NK-92 (cell line): Measurements from ENCODE around the gene SRXN1.
"Not testable (repeated sequence)": the region's sequence is repeated elsewhere in the genome, so short reads cannot be mapped to it uniquely, and the experiment has no call there.

Experiments used
- DNase-seq: peaks from one replicate; lab custom pipeline; 2025; ENCODE audit not compliant: unreplicated experiment; lab: John Stamatoyannopoulos, UW

SRXN1 gene

DNA sequence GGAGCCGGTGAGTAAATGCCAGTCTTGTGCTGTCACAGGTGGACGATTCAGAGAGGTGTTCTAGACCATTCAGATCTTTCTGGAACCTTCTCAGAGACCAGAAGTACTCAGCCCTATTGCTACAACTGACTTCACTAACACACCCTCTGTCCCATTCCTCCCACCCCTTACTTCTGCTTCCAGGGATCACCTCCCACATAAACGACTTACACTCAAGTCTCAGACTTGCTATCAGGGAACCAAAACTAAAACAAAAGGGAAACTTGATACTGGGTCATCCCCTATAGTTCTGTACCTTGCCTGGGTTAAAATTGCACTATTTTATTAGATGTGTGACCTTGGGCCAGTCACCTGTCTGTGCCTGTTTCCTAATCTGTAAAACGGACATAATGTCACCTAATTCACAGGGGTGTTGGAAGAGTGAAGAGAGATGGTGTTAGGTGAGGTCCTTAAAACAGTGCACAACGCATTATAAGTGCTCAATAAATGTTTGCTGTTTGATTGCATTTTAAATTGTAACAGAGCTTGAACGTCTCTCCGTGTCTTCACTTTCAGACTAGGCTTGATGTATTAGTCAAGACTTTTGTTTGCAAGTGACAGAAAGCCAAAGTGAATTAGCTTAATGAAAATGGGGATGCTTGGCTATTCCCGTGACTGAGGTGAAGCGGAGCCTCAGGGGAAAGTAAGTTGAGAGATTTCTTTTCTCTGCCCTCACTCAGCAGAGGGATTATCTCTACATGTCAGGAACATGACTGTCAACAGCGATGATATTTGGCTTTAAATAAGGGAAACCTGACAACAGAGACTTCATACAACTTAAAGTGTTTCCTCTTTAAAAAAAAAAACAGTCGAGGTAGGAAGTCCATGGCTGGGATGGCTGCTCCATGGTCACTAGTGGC lies 3.0 kb upstream of the SRXN1 start:
- no peak for DNase-seq

DNA sequence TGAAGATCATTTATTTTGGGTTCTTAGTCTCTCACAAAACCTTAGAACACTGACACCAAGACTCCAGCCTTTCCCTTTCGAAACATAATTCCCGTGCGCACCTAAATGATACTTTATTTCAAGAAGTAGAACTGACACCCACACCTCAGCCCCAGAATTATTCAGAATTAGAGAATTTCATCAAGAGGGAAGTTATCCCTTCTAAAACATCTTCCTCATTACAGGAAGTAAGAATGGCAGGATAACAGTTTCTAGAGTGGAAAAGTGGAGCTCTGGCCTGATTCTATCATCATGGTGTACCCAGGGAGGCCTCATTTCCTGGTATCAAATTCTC lies 1.4 kb upstream of the SRXN1 start:
- DNase-seq = no peak

DNA sequence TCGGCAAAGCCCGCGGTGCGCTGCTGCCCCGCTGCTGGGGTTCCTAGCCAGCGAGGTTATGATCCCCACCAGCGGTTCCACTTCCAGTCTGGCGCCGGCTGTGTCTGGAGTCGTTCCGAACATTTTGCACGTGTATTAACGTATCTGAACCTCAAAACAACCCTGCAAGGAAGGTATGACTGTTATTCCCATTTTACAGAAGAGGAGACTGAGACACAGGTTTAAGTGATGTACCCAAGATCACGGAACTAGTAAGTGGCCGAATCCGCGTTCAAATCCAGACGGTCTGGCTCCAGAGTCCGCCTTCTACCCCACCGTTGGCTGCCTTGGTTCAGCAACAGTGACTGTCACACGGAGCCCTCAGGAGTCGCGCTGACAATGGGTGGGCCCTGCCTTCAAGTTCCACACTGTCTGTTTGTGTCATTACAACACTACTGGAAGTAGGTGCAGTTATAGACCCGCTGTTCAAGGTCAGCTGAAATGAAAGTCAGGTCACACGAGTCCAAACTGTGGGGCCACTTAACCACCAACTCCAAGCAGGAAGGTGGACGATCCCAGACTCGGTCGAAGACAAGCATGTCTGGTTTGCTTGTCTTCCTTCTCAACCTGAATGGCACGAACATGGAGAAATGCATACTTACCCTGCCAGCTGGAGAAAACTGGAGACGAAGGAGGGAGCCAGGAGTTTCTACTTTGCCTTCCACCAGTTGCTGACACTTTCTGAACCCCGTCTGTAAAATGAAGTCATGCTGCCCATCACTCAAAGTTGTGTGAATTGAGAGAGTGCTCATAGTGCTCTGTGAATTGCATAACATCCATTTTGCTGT lies 803 bp upstream of the SRXN1 start:
- DNase-seq = no peak

DNA sequence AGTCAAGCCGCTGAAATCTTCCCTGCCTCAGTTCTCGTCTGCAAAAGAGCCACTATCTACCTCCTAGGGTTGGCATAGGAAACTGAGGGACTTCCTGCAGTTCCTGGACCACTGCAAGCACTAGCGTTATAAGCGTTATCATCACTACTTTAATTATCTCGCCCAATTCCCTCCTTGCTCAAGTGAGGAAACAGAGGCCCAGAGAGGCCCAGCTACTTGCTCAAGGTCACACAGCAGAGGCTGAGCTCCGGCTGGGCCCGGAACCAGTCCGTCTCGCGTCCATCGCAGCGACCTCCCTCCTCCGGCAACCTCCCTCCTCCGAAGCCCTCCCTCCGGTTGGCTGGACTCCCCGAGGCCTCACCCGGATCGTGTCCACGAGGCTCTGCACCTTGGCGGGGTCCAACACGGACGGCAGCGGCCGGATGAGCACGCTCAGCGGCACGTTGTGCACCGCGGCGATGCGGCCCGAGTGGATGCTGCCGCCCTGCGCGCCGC lies 338 bp downstream of the SRXN1 start:
- DNase-seq = no peak

DNA sequence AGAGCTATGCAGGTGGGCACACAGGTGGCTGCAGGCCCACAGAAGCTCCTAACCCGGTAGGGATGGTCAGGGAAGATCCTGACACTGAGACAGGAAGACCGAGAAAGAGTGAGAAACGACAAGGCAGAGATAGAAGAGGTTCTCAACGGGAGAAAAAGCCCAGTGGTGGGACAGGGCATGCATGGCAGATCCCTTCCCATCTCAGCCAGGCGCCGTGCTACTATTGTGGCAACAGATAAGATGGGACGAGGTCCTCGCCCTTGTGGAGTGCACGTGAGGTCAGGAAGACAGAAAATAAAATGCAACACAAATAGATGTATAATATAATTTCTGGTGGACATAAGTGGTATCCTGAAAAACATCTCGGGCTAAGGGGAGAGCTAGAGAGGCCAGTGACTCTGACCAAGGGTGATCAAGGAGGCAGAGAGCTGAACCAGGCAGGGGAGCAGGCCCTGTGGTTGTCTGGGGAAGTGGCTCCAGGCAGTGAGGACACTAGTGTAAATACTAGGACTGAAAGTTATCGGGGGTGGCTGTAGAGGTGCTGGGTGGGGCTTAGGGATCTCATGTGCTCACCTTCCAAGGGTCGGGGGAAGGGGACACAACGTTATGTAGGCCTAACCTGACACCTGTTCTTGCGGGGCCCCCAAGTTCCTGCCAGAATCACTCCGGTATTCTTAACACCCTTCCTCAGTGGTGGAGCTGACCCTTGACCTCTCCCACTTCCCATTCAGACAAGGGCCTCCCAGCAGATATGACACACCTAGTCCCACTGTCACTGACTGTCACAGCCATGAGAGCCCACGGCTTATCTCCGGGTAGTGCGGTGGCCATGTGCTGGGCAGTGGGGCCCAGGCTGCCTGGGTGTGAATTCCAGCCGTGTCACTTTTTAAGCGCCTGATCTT lies 1.0 kb downstream of the SRXN1 start:
- DNase-seq = no peak

DNA sequence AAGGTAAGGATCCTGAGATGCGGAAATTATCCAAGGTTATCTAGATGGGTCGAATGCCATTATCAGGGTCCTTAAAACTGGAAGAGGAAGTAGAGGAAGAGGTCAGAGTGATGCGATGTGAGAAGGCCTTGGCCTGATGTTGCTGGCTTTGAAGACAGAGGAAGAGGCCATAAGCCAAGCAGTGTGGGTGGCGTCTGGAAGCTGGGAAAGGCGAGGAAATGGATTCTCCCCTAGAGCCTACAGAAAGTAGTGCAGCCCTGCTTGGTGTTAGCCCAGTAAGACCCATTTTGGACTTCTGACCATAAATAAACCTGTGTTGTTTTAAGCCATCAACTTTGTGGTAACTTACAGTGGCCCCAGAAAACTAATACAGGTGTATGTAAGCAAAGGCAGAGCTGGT lies 2.0 kb downstream of the SRXN1 start:
- no peak for DNase-seq

DNA sequence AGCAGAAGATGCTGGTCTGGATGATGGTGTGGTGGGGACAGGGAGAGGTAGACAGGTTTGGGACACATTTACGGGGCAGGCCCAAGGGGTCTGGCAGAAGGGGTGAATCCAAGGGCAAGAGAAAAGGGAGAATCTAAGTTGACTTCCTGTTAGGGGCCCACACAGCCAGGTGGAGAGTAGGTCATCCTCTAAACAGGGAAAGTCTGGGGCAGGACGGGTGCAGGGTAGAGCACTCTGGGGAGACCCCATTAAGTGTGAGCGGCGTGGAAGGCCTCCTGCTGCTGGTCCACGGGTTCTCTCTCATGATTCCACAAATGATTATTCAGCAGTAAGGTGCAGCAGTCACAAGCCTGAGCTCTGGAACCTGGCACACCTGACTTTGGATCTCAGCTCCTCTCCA lies 2.7 kb downstream of the SRXN1 start:
- no peak for DNase-seq

DNA sequence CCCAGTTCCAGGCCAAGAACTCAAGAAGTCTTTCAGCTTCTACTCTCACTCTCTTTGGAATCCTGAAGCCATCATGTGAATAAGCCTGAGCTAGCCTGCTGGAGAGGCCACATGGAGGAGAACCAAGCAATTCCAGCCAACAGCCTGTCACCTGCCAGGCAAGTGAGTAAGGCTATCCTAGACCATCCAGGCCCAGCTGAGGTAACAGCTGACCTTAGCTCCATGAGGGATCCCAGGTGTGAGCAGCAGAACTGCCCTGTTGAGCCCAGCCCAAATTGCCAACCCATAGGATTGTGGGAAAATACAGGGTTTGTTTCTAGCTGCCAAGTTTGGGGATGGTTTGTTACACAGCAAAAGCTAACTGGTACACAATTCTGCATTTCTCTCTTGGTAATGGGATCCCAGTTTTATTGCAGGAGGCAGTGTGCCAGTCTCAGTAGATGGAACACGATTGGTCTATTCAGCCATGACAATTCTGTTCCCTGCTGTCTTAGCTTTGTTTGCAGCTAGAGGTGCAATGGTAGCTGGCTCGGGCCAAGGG lies 5.5 kb downstream of the SRXN1 start:
- DNase-seq = no peak

DNA sequence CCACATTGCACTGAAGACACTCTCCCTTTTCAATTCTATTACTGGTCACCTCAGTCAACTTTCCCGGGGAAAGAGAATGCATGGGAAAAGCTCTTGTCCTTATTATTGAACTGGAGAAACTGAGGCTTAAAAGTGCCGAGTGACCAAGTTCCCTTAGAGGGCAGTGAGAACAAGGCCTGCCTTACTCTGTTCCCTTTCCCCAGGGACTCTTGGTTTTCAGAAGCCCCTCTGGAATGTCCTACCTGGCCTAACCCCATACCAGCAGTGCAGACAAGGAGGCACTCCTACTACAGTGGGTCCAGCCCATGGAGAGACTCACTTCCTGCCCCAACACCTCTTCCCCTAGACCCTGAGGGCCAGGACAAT lies 6.1 kb downstream of the SRXN1 start:
- DNase-seq = no peak

DNA sequence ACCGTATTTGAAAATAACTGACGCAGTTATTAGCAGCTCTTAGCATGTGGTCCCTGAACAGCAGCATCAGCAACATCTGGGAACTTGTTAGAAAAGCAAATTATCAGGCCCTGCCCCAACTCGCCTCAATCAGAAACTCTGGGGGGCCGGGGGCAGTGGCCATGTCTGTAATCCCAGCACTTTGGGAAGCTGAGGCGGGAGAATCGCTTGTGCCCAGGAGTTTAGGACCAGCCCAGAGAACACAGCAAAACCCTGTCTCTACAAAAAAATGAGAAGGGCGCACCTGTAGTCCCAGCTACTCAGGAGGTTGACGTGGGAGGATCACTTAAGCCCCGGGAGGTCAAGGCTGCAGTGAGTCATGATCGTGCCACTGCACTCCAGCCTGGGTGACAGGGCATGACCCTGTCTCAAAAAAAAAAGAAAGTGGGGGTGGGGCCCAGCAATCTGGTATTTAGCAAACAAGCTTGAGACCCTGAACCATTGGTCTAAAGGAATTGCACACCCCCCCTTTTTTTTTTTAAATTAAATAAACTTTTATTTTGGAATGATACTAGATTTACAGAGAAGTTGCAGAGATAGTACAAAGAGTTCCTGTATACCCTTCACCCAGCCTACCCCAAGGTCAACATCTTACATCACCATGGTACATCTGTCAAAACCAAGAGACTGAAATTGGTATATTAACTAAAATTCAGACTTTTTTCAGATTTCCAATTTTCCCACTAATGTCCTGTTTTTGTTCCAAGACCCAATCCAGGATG lies 6.7 kb downstream of the SRXN1 start:
- no peak for DNase-seq

DNA sequence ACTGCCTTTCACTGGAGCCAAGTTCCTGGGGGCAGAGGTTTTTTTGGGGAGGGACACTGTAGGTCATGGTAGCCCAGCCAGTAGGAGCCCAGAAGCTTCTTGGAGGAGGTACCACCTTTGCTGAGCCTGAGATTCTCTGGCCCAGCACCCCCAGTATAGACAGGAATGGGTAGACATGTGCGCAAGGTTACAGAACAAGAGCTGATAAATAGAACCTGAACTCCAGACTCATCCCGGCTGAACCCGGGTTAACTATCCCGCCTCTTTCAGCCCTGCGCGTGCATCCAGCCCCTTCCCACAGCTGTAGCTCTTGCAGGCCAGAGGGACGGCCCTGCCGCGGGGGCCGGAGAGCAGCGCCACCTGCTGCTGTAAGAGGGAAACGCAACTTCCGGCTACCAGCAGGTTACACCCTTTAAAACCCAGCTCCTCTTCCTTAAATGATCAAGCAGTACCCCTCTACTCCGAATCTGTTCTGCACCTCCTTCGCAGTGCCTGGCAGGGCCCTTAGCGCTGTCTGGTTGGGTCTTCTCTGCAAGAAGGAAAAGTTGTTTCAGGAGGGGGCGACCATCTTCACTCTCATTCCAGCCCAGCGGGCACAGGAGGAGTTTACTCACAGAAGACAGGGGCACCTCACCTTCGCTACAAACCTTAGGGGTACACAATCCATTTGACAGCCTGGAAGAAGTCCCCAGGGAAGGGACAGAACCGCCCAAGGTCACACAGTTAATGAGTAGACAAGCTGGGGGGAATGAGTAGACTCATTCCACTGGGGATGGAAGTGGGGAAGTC lies 7.5 kb downstream of the SRXN1 start:
- DNase-seq = no peak

DNA sequence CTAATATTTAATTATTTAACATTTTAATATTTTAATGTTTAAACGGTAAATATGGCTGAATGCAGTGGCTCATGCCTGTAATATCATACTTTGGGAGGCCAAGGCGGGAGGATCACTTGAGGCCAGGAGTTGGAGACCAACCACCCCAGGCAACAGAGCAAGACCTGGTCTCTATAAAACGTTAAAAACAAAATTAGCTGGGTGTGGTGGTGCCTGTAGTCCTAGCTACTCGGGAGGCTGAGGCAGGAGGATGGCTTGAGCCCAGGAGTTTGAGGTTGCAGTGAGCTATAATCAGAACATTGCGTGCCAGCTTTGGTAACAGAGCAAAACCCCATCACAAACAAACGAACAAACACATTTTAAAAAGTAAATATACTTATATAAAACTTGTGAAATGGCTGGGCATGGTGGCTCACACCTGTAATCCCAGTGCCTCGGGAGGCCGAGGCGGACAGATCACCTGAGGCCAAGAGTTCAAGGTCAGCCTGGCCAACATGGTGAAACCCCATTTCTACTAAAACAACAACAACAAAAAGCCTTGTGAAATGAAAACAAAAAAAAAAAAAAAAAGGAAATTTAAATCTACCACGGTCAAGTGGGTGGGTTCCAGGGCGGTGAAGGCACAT lies 8.2 kb downstream of the SRXN1 start:
- DNase-seq = no peak

DNA sequence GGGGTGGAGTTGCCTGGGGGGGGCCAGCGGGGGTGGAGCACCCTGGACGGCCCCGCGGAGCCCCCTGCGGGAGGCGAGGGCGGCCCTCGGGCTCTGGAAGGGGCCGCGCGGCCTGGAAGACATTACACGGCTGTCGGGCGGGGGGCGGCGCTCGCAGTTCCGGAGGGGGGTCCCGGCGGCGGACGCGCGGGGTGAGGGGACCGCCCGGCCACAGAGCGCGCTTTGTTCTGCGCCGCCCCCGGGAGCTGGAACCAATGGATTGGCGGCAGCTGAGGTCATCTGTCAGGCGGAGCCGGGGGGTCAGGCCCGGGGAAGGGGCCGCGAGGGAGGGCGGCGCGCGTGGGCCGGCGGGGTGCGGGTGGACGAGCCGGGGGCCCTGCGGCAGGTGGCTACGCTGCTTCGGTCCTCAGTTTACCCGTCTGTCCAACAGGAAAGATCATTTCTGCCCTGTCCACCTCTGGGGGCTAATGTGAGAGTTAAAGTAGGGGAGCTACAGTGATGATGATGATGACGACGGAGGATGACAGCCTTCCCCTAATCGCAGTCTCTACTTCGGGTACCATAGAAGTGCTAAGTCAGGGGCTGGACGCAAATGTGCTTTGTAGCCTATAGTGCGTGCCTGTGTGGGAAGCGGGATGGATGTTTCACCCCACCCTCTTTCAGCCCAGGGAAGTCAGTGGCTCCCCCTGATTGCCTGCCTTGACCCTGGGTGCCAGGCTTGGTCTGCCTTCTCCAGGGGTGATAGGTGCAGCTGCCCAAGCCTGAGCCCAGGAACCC lies 10.4 kb downstream of the SRXN1 start:
- no peak for DNase-seq

DNA sequence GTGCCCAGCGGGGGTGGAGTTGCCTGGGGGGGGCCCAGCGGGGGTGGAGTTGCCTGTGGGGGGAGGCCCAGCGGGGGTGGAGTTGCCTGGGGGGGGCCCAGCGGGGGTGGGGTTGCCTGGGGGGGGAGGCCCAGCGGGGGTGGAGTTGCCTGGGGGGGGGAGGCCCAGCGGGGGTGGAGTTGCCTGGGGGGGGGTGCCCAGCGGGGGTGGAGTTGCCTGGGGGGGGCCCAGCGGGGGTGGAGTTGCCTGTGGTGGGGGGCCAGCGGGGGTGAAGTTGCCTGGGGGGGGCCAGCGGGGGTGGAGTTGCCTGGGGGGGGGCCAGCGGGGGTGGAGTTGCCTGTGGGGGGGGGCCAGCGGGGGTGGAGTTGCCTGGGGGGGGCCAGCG lies 11.0 kb downstream of the SRXN1 start:
- DNase-seq = not testable (repeated sequence)

DNA sequence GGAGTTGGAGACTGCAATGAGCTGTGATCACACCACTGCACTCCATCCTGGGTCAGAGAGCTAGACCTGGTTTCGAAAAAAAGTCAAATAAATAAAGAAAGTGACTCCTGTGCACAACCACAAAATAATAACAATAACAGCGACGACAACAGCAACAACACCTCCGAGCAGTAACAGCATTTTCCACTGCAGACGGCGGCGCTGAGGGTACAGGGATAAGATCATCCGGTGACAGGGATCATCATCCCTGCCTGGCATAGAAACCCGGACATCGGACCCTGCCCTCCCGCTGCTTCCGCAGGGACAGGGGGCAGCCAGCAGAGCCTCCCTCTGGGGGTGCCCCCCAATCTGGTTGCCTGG lies 11.5 kb downstream of the SRXN1 start:
- DNase-seq = no peak

DNA sequence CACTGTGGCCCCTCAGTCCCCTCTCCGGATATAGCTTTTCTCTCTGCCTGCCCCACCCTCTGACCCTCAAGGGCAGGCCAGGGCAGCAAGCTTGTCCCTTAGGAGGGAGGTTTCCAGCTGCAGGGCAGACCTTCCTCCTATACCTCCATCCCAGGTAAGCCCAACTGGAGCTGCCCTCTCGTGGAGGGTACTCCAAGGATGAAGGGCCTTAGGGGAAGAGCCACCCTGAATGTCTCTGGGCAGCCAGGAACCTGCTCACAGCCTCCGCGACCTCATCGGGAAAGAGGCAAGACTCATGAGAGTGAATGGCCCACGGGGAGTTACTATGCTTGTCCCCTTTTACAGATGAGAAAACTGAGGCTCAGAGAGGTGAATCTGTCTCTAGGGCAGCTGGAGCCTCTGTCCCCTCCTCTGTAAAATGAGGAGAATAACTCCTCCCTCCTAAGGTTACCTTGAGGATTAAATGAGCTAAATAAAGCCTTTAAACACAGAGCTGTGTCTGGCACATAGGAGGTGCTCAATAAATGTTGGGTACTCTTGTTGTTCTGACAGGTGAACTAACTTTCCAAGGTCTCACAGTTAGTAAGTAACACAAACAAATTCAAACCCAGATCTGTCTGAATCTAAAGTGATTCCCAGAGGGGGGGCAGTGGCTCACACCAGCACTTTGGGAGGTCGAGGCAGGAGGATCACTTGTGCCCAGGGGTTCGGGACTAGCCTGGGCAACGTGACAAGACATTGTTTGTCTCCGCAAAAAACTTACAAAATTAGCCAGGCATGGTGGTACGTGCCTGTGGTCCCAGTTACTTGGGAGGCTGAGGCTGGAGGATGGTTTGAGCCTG lies 12.1 kb downstream of the SRXN1 start:
- no peak for DNase-seq

DNA sequence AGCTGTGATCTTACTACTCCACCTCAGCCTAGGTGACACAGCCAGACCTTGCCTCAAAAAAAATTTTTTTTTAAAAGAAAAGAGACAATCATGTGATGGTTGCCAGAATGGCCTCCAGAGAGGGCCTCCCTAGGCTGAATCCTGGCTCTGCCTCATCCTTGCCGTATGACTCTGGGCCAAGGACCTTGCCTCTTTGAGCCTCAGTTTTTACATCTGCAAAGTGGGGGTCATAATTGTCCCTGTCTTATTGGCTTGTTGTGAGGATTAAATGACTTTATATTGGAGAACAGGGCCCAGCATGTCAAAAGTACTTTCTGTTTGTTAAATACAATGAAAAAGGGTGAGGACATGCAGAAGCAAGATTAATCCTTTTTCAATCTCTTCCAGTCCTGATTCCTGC lies 14.4 kb downstream of the SRXN1 start:
- DNase-seq = no peak
